Mucosa of gallbladder (tissue), 1 donor: ENCODE data around the gene XIRP1. TPM values are rescaled to one million over a fixed set of nuclear protein-coding genes. Genes with fewer than 3 reads are reported as not detected.

Source experiments
- DNase-seq: peaks from one replicate; pipeline ENCODE4 v3.0.0-alpha.2; 2020; ENCODE audit warnings: low spot score
- total RNA-seq: library from RNA; stranded (reverse); gene quantifications from one replicate; pipeline ENCODE4 v1.2.1, GENCODE V29; 2021
- donor health status: DM: no; HTN: no; CAD: no.

XIRP1 gene
- total RNA-seq, 1 donor from 2014 or later: 0.09 TPM

DNA sequence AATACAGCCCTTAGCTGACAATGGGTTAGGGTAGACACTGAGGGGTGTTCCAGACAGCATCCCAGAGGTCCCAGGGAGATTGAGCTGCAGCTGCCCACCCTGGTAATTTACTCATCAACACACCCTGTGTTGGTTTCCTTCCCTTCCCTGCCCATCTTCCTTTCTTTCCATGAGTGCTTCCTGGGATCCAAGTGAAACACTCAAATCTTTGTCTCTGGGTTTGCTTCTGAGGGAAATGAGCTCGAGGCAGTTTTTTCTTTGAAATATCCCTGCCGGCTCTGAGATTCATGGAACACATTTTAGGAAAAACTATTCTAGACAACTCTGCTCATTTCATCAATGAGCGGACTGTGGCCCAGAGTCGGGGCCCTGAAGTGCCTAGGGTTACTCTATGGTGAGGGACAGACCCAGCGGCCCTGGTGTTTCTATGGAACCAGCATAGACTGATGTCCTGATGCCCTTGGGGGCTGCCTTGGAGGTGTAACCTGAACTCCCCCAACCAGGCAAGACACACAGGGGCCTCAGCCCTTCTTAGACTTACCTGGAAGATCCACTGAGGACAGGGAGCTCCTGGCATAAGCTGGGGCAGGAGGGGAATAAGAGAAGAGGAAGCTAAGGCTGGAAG is 24.1 kb downstream of the XIRP1 start:
- DNase-seq: no peak

GRCh38 chr3:39166932-39167532 is 25.4 kb downstream of the XIRP1 start:
- peak; percentile 58 for DNase-seq

GRCh38 chr3:39166134-39166710 is 26.2 kb downstream of the XIRP1 start:
- no peak for DNase-seq

DNA sequence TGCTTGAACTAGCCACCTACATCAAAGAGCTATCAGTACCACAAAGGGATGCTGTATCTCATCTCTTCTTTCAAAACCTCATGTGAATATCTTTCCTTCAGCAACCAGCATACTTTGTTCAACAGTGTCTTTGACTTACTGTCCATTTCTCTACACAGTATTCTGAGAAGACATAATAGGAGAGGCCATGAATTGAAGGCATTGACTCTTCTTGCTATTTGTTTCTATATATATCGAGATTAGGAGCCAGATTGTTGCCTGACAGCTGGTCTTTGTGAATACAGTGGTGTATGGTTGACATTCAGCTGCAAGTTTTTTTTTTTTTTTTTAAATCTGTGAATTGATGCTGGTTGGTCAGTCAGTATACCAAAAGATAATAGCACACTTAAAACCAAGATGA is 26.9 kb downstream of the XIRP1 start:
- DNase-seq: no peak

DNA sequence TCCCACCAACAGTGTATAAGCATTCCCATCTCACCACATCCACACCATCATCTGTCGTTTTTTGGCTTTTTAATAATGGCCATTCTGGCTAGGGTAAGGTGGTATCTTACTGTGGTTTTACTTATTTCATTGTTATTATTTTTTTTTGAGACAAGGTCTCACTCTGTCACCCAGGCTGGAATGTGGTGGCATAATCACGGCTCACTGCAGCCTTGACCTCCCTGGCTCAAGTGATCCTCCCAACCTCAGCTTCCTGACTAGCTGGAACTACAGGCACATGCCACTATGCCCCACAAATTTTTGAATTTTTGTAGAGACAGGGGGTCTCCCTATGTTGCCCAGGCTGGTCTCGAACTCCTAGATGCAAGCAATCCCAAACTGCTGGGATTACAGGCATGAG is 28.0 kb downstream of the XIRP1 start:
- DNase-seq: no peak

GRCh38 chr3:39158148-39158715 is 34.2 kb downstream of the XIRP1 start:
- DNase-seq: no peak

- DNase-seq: no peak
These were observed 35.0 kb downstream of the XIRP1 start for GRCh38 chr3:39157359-39157758.

- no peak for DNase-seq
These were observed 36.0 kb downstream of the XIRP1 start for GRCh38 chr3:39156421-39156820.

GRCh38 chr3:39154280-39155021 is 37.9 kb downstream of the XIRP1 start:
- no peak for DNase-seq

DNA sequence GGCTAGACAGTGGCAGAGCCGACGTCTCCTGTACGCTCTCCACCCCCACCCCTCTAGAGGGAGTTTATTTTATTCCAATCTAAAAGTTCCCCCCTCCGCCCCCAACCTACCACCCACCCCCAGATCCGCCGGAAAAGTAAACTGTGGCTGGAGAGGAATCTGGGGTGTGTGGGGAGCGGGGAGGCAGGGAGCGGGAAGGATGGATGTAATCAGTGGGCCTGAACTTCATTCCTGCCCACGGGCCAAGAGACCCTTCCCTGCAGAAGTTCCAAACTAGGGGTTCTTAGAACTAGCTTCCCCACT is 38.5 kb downstream of the XIRP1 start:
- DNase-seq: no peak

DNA sequence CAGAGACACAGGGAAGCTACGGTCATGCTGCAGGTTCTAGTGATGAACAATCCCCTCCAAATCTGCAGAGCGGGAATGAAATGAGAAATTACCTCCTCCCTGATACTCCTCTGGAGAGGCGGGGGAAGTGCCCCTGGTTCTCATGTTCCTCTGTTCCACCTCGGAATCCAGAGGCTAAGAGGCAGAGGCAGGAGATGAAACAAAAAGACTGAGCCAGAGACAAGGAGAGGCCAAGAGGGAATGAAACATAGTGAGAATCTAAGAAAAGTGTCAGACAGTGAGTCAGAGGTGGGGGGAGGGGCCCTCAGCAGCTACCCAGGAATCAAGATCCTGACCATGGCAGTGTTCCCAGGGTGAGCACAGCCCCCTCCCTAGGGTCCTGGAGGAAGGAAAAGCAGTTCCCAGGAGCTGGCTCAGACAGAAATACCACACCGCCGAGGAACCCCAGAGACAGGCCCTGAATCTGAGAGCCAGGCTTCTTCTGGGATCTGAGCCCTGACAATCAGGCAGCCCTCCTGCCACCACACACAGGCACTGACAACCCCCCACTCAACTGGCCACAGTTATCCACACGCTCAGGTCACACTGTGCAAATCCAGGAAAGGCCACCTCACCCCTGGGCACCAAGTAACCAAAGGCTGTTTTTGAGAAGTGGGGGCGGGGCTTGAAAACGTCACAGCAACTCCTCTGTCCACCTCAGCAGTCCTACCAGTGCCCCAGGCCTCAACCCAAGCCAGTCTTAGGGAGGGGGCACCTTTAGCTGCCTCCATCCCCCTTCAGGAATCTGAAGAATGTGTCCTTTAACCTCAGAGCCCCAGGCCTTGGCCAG is 41.4 kb downstream of the XIRP1 start:
- peak; percentile 86 for DNase-seq

DNA sequence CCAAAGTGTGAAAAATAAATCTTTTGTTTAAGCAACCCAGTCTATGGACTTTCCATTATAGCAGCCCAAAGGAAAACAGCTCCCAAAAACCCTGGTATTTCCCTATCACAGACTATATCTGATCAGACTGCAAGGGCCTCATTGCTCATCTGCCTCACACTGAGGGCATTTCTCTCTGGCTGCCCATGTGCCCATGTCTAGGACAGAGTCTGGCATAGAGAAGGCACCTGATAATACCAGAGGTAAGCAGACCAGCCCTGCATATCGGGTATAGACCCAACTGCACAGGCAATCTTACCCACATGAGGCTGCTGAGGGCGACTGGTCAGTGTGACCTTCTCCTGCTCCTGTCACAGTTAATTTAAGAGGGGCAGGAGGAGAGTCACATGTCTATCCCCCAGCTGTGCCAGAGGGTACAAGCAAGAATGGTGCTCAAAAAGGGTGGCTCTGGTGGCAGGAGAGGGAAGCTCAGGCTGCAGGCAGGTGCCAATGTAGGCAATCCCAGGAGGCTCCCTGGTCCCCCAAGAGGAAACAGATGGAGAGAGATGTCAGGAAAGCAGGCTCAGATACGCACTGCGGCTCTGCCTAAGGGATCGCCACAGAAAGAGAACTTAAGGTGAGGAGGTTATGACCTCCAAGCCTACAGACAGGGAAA is 42.1 kb downstream of the XIRP1 start:
- DNase-seq: no peak

DNA sequence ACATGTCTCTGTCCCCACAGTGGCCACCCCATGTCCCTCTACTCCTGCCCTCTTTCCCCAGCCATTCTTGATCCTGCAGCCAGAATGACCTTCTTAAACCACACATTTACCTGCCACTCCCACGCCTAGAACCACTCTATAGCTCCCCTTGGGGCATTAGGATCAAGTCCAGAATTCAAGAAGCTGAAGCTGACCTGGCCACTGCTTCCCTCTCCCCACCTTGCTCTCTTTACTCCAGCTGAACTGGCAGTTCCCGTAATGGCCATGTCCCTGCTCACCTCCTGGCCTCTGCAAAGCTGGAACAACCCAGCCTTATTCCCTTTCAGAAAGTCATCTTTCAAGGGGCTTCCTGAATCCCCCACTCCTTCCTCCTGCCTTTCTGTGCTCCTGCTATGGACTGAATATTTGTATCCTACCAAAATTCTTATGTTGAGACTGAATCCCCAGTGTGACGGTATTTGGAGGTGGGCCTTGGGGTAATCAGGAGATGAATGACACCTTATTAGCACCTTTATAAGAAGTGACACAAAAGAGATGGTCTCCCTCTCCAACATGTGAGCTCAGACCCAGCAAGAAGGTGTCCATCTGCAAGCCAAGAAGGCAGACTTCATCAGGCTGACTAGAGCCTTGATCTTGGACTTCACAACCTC is 42.8 kb downstream of the XIRP1 start:
- DNase-seq: no peak

DNA sequence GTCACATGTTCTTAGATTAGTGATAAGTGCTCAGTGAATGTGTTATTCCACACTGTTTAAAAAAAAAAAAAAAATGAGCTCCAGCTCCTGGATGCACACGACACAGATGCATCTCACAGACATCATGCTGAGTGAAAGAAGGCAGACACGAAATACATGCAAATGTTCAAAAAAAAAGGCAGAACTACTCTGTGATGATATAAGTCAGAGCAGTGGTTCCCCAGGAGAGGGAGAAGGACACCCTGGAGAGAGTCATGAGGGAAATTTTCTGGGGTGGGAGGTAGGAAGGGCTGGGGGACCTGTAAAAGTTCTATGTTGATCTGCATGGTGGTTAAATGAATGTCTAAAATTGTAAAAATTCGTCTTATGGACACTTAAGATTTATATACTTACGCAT is 43.3 kb downstream of the XIRP1 start:
- no peak for DNase-seq

GRCh38 chr3:39148435-39149058 is 43.8 kb downstream of the XIRP1 start:
- DNase-seq: no peak

DNA sequence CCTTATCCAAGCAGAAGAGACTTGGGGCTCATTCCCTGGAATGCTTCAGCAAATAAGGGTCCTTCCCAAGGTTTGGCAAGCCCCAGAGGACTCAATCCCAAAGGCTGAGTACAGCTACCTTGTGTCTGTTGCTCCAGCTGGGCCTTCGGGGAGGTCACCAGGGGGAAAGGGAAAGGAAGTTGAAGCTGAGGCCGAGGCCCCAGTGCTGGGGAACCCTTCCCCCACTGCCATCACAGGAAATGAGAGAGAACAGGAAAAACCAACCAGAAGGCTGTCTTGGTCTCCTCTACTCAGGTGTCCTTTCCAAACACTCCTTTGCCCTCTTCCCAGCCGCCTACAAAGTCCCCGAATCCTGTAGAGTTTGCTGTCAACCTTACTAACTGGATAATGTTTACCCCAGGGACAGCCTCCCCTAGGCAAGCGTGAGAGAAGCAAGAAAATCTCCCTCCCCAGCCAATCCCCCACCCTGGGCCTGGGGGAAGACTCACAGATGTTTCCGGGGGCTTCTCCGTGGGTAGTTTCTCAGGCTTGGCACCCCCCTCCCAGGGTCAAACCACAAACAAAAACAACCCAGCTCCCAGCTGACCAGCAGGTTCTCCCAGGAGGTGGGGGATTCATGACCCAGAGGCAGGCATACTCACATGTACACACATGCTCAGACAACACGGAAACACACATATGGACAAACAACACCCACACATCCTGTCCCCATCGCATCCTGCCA is 44.5 kb downstream of the XIRP1 start:
- DNase-seq: no peak

- peak; percentile 78 for DNase-seq
These were observed 45.5 kb downstream of the XIRP1 start for GRCh38 chr3:39146611-39147591.

GRCh38 chr3:39146083-39146501 is 46.3 kb downstream of the XIRP1 start:
- no peak for DNase-seq
